ENCODE results near the gene TSNAX. TPM values are rescaled to one million over a fixed set of nuclear protein-coding genes. Genes with fewer than 3 reads are reported as not detected.

The TSNAX gene
- polyA plus RNA-seq, 1 experiment: 21.4 TPM

DNA sequence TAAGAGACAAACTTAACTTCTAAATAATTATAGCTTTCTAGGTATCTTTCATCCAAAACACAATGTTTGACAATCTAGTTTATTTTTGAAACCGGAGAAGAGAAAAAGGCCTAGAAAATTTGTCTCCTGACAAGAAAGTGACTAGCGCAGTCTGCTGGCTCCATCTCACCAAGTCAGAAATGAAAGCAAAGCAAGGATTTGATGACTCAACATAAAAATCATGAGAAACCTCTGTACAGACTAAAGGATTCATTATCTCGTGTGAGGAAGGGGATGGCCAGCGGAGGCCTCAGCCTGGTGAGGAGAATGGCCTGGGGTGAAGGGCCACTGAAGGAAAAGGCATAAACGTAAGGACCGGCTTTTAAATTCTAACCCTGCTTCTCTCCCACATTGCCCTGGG is 20.0 kb upstream of the TSNAX start:
- TF ChIP-seq, protein P1, sequence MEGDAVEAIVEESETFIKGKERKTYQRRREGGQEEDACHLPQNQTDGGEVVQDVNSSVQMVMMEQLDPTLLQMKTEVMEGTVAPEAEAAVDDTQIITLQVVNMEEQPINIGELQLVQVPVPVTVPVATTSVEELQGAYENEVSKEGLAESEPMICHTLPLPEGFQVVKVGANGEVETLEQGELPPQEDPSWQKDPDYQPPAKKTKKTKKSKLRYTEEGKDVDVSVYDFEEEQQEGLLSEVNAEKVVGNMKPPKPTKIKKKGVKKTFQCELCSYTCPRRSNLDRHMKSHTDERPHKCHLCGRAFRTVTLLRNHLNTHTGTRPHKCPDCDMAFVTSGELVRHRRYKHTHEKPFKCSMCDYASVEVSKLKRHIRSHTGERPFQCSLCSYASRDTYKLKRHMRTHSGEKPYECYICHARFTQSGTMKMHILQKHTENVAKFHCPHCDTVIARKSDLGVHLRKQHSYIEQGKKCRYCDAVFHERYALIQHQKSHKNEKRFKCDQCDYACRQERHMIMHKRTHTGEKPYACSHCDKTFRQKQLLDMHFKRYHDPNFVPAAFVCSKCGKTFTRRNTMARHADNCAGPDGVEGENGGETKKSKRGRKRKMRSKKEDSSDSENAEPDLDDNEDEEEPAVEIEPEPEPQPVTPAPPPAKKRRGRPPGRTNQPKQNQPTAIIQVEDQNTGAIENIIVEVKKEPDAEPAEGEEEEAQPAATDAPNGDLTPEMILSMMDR (IDR thresholded peaks at IDR 0.05; ENCODE audit: insufficient read depth, low read depth, low read length): no peak
- ChIA-PET CTCF (no interaction called here), POLR2A (no interaction called here)
- no peak overlapping the region for H3K4me3 ChIP-seq (ENCODE audit: low read depth, low read length)
- no peaks in the 10 kb centered on the region for H3K27me3 ChIP-seq (ENCODE audit: control insufficient read depth, insufficient read depth, low read length)
- no peaks in the 10 kb centered on the region for H3K36me3 ChIP-seq (ENCODE audit: control insufficient read depth, insufficient read depth, low read length)
- no peak for DNase-seq (ENCODE audit: low read depth)

DNA sequence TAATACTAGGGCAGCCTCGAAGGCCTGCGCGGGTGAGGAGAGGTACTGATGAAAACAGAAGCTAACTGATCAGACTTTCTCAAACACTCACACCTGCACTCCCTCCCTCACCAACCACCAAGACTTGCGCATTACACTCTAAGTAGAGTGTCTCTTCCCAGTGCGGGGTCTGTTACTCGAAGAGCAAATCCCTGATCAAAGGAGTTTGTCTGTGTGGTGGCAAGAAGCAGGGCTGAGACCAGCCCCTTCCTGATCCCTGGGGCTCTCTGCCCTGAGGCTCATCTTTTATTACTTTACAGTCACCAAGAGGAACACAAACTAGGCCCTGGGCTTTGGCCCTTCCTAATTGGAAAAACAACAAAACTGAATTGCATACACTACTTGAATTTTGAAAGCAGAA is 19.5 kb upstream of the TSNAX start:
- Histone ChIP-seq H3K27me3 (ENCODE audit: control insufficient read depth, insufficient read depth, low read length) (no peaks in the 10 kb centered on the region), H3K4me3 (ENCODE audit: low read depth, low read length) (no peak overlapping the region), H3K36me3 (ENCODE audit: control insufficient read depth, insufficient read depth, low read length) (no peaks in the 10 kb centered on the region)
- TF ChIP-seq, protein P1 (IDR thresholded peaks at IDR 0.05; ENCODE audit: insufficient read depth, low read depth, low read length): no peak
- POLR2A ChIA-PET: no interaction called here
- CTCF ChIA-PET: interaction anchor here (0.5 kb wide), 1 partner anchor 84 kb away, joined by 5 read pairs; no protein-coding TSS in a partner anchor
- no peak for DNase-seq (ENCODE audit: low read depth)

DNA sequence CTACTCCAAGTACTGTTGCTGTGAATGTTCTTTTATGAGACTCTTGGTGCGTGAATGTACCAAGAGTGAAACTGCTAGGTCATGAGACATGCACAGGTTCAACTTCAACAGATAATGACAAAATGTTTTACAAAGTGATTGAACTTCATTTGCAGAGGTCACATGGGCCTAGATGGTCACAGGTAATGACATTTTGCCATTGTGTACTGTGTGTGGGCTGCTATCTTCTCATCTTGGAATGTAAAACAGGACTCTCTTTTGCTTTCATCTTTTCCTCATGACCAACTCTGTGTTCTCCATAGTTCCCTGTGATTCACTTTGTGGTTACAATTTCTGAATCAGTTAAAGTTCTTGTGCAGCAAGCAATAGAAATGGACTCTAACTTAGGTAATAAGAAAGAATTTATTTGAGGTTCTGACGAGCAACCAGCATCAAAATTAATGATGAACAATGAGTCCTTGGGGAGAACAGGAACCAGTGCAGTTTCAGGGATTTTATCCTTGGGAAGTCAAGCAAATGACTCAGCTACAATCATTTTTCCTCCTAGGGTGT is 16.2 kb upstream of the TSNAX start:
- Histone ChIP-seq H3K4me3 (ENCODE audit: low read depth, low read length) (no peak overlapping the region), H3K27me3 (ENCODE audit: control insufficient read depth, insufficient read depth, low read length) (no peaks in the 10 kb centered on the region), H3K36me3 (ENCODE audit: control insufficient read depth, insufficient read depth, low read length) (no peaks in the 10 kb centered on the region)
- ChIA-PET CTCF (no interaction called here), POLR2A (no interaction called here)
- TF ChIP-seq, protein P1 (IDR thresholded peaks at IDR 0.05; ENCODE audit: insufficient read depth, low read depth, low read length): no peak
- peak; percentile 51 for DNase-seq (ENCODE audit: low read depth)

DNA sequence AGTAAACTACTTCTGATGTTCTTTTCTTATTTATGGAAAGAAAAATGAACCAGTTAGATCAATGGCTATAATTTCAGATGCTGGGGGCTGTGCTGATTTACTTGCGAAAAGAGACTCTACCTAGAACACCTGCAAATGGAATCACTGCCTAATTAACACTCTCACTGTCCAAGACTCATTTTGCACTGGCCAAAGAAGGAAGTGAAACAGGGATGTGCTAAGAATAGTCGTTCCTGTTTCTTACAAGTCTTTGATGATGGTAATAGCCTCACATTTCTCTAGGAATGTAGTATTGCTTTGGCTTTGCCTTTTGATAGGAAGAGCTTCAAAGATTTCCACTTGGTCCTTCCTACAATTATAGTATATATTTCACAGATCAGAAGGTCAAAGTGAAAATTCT is 12.7 kb upstream of the TSNAX start:
- CTCF ChIA-PET: no interaction called here
- no peak for DNase-seq (ENCODE audit: low read depth)
- Histone ChIP-seq H3K27me3 (ENCODE audit: control insufficient read depth, insufficient read depth, low read length) (no peaks in the 10 kb centered on the region), H3K4me3 (ENCODE audit: low read depth, low read length) (no peak overlapping the region), H3K36me3 (ENCODE audit: control insufficient read depth, insufficient read depth, low read length) (no peaks in the 10 kb centered on the region)
- TF ChIP-seq, protein P1 (IDR thresholded peaks at IDR 0.05; ENCODE audit: insufficient read depth, low read depth, low read length): no peak
- POLR2A ChIA-PET: no interaction called here

DNA sequence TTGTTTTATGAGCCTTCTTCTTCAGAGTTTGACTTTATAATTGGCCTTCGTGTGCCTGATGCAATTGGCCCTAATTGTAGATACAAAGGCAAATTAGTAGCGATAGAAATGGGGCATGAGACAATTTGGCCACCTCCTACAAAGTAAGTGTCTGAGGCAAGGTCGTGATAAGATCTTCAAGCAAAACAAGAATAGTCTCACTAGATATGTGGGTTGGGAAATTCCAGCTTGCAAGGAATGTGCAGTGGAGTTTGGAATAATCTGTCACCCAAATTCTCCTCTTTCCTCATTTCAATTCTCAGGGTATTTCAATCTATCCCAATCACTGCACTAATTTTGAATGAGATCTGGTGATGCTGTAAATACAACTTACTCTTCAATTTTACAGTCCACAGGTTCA is 11.4 kb upstream of the TSNAX start:
- Histone ChIP-seq H3K4me3 (ENCODE audit: low read depth, low read length) (no peak overlapping the region), H3K36me3 (ENCODE audit: control insufficient read depth, insufficient read depth, low read length) (no peaks in the 10 kb centered on the region), H3K27me3 (ENCODE audit: control insufficient read depth, insufficient read depth, low read length) (no peaks in the 10 kb centered on the region)
- TF ChIP-seq, protein P1 (IDR thresholded peaks at IDR 0.05; ENCODE audit: insufficient read depth, low read depth, low read length): no peak
- no peak for DNase-seq (ENCODE audit: low read depth)
- ChIA-PET CTCF (no interaction called here), POLR2A (no interaction called here)
